CD4-positive, alpha-beta T cell treated with Interleukin-10 for 1 hour (primary cell): ENCODE results near the gene TBC1D16.

Experiments used
- DNase-seq: peaks from one replicate; pipeline ENCODE4 v3.0.0-alpha.2; 2020

TBC1D16 gene

DNA sequence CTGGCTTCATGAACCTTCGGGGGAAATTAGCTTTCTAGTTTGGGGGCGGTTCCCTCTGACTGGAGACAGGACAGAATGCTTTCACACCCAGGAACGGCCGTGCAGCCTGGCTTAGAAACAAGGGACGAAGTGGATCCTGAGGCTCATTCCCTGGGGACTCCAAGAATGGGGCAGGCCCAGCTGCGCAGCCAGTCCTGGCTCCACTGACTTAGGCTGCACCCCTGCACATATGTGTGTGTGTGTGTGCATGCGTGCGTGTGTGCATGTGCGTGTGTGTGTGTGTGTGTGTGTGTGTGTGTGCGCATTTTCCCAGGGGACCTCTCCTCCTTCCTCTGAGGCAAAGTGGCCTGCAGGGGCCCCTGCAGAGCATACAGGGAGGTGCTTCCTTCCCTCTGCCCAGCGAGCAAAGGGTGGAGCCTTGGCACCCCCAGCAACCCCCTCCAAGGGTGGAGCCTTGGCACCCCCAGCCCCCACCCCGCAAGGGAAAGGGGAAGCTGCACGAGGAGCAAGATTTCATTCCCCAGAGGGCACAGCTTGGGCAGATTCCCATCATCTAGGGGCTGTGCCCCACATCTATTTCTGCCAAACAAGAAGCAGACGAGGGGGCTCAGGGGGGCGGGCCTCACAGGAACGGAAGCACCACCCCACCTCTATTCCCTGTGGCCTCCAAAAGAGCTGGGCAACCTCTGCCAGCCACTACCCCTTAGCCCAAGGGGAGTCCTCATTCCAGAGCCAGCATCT is 98.9 kb downstream of the TBC1D16 start:
- DNase-seq: no peak

DNA sequence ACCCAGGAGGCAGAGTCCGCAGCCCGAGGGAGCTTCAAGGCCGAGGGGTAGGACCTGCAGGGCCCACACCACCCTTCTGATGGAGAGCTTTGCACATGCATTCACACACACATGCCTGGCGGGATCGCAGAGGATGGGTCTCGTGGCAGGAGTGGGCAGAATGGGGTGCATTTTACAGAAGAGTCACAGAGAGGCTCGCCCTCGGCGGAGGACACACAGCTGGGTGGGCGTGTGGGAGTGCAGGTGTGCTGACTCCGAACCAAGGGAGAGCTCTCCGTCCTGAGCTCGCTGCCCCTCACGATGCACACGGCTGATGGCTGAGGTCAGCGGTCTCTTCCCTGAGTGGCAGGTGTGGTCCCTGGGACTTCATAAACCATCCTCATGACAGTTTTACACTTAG is 99.6 kb downstream of the TBC1D16 start:
- no peak for DNase-seq

DNA sequence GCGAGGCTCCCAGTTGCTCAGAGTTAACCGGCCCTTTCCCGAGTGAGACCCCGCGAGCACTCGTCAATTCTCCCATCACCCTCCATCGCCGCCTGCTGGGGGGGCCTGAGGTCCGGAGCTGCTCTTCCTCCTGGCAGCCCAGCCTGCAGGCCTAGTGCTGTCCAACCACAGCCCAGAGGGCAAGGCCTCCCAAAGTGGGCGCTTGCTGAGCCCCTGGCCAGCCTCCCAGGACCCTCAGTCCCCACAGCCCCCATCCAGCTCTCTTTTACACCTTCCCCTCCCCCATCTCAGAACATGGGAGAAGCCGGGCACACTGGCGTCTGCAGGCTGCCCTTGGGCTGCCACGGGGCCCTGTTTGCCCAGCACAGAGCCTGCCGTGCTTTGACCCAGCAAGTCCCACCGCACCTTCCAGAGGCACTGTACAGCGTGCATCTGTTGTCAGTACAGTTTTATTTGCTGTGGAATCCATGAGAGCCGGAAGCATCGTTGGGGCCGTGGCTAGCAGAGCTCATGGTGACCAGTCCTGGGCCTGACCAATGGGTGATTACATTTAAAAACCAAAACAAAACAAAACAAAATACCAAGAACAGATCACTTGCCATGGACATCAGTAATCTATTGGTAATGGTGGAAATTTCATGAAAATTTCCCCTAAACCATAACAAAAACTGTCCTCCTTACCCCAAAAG is 100.3 kb downstream of the TBC1D16 start:
- no peak for DNase-seq

DNA sequence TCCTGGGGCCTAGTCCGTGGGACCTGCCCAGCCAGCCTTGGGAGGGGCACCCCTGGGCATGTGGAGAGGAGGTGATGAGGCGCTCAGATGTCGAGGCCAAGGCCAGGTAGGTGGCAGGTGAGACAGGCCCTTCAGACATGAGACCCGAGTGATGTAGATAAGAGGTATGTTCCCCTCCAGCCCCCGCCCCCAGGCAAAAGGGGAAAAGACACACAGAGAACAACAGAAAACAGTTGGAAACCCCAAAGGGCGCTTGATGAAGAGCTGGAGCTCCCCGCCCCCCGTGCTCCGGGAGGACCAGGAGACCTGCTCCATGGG is 101.1 kb downstream of the TBC1D16 start:
- DNase-seq: no peak

DNA sequence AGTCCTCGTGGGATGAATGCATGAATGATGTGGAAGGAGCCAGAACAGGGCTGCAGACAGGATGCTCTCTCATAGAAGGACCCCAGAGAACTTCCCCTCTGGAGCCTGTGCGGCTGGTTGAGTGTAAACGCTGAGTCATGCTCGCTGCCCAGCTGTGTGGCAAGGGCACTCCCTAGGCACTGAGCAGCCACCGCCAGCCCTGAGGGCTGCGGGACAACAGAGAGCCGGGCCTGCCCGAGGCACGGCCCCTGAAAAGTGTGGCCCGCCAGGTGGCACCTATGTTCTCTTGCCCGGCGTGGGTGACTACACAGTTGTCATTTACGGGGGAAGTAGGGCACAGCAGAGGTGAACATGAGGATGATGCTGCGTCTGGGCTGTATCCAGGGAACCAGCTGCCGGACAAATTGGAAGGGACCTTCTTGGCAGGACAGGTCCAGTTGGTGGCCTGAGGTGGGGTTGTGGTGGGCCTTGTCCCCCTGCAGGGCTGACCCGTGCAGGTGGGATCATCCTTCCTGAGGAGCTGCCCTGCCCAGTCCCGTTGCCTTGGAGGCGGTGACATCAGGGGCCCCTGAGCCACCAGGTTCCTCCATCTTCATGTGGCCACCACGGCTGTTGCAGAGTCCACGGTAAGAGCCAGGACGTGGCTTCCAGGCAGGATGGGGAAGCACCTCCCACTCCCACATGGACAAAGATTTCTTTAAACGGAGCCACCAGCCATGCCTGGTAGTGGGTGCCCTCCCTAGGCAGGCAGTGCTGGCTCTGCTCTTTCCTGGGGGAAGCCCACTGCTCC is 101.6 kb downstream of the TBC1D16 start:
- DNase-seq: no peak

DNA sequence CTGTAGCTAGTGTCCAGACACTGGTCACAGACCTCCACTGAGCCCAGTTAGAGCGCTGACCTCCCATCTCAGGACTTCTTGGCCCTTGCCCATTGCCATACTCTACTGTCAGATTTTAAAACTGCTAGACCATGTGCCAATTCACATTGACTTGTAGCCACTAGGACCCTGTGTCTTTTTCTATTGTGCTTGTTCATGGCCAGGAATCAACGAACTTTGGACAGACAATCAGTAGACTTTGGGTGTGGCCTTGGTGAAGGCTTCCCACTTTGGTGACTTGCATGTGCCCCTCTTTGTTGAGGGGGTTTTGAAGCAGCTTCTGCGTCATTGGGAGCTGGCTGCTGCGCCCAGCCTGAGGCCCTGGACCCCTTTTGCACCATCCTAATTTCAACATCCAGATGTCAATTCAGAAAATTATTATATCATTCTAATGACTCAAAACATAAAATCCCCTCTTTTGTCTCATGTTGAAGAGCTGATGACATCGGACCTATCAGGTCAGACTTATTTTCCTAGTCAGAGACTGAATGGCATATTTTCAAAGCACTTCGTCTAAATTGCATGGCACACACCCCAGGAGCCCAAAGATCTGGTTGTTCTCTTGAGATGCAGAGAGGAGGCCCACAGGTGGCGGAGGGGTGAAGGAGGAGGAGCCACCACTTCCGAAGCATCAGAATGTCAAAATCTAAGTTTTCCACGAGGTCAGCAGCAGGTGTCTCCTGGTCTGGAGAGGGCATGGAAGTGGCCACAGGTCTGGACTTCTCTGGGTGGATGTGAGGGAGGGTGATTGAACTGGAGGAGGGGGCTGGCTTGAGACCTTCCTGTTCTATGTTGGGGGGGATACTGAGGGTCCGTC is 103.0 kb downstream of the TBC1D16 start:
- no peak for DNase-seq

DNA sequence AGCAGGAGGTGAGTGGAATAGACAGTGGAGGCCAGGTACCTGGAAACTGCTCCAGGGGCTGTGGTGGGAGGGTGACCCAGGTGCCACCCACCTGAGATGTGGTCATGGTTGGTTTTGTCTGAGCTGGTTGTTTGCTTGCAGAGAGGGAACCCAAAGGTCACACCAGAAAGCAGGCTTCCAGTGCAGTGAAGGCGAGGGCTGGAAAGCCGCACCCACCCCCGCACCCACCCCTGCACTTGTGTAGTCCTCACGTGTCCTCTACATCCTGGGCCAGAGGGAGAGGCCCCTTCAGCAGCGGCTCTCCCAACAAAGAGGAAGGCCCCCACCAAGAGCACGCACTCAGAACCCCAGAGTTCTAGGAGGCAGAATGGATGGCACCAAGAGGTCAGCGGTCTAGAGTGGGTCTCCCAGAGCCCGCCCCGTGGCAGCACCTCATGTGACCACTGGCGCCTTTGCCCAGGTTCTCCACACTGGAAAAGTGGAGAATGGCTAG is 103.8 kb downstream of the TBC1D16 start:
- DNase-seq: no peak

DNA sequence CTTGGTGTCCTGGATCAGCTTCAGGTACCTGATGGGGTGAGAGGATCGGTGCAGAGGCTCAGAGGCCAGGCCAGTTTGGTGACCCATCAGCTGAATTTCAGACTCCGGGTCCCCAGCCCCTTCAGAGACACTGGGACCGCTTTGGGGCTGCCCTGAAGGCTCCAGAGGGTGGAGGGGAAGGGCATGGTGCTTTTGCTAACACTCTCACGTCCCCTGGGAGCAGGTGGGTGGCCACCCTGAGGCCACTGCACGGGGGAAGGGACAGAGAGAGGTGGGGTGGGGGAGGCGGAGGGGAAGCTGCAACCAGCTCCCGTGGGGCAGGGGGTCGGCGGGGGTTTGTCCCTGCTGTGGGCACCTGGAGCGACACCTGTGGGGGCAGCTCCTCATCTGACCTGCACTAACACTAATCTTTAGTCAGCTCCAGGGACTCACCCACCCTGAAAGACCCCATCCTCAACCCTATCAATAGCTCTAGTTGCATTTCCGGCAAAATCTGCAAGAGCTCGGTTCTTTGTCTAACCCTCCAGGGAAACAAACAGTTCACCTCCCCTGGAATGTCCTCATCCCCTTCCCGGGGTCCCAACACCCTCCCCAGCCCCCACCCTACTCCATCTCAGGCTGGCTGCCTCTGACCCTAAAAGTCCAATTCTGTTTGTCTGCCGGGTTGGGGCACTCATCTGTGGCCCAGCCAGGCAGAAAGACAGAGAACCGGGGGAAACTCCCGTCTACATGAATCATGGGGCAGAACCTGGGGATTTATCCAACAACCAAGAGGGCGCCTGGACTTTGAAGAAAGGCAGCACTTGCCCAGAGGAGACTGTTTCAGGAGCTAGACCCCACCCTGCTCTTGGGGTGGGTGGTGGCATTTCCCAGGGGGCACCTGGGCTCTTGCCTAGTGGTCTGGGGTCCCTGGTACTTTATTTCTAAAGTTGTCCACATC is 104.5 kb downstream of the TBC1D16 start:
- no peak for DNase-seq

DNA sequence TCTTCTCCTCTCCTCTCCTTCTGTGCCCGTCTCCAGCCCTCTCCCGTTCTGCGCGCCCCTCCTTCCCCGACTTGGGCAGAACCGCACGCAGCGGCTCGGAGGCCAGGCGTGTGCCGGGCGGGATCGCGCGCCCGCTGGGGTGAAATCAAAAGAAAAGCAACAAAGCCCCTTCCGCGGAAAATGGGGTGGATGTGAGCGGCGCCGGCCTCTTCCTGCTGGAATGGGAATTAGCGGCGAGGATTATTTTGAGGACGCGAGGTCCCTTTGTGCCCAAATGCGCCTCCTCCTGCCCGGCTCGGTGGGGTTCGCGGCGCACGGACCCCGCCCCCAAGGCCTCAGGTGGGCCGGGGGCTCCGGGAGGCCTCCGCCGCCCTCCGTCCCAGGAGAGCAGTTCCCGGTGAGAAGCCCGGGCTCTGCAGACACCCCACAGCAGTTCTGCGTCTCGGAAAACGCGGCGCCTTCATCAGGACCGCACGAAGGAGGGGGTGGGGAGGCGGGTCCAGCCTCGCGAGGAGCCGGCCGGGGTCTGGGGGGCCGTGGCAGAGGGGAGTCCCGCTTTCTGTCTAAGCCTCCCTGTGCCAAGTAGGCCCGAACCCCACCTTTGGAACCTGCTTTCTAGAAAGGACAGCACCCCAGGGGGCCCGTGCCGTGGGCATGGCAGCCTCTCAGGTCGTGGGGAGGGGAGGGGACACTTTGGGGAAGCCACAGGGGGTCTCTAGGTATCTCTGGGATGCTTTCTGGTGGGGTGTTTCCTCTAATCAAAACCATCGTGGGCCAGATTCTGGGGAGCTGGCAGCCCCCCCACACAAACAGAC is 105.4 kb downstream of the TBC1D16 start:
- DNase-seq: no peak

DNA sequence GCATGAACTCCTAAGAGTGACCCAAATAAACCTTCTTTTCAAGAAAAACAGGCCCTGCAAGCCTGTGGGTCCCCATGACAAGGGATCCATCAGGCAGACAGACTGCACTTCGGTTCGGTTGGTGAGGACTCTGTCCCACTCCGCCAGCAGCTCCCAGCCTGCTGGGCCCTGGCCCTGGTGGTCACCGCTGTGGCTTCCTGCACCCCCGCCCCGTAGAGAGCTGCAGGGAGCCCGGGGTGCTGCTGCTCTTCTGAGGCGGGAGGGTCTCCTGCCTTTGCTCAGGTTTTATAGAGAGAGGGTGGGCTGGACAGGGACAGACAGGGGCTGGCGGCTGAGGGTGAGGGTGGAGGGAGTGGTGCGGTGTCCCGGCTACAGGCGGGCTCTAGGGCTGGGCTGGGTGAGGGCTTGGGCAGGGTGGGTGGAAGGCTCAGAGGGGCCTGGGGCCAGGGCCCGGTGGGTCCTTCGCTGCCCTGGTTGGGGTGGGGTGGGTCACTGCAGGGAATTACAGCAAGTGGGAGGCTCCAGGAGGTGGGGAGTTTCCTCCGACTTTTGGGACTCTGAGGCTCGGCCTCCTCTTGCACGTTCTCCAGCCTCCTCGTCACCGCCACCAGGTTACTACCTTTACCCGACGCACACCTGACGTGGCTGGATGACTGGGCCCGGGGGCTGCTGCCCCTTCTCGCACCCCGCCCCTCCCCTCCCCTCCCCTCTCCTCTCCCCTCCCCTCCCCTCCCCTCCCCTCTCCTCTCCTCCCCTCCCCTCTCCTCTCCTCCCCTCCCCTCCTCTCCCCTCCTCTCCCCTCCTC is 106.2 kb downstream of the TBC1D16 start:
- no peak for DNase-seq

DNA sequence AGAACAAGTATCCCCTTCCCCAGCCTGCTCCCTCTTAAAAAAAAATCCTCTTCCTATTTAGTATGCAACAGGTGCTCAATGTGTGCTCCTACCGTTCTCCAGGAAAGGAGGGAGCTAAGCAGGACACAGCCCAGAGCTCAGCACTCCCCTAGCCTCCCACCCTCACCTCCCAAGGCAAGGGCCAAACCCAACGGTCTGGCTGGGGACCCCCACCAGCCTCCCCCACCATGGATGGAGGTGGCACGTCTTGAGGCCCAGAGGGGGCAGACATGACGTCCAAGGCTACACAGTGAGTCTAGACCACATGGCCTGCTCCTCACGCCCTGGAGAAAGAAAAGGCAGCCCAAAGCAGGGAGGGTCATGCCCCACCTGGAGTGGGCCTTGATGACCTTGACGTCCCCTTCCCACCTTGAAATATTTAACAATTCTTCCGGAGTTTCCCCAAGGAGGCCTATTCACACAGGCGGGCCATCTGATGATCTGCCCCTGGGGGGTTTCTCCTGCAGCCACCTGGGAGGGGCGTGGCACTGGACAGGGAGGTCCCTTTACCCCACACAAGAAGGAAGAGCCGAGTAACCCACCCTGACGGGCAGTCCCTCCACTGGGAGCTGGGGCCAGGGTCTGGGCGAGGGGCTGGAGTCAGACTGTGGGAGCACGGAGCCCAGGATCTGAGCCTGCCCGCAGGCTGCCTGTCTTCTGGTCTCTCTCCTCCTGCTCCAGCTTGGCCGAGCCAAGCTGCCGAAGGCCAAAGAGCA is 107.0 kb downstream of the TBC1D16 start:
- no peak for DNase-seq

DNA sequence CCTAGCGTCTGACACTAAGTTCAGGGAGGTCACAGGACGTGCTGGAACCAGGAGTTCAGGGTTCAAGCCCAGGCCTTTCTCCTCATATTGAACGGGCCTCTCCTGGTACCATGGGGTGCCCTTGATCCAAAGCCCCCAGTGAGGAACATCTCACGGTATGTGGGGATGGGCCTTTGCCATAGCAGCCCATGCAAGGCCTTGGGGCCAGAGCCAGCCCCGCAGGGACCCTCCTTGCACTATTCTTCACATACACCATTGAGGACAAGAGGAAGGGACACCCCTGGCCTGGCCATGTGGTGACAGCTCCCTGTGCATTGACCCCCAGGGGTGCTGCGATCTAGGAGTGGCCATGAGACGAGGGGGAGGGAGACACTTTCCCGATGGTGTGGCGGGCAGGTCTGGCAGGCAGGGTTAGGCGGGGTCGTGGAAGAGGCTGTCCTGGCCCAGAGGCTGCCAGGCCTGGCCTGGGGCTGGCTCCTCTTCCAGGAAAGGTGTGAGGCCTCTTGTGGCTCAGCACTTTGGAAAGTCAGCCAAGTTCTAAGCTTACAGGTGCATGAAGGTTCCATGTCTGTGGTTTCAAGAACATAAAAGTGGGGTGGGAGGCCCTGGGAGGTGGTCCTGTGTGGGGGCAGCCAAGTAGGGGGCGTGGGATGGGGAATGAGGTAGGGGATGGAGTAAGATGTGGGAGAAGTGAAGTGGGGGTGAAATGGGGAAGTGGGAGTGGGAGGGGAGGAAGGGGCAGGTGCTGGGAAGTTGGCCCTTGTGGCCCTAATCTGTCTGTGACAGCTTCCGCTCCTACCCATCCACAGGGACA is 107.8 kb downstream of the TBC1D16 start:
- no peak for DNase-seq

DNA sequence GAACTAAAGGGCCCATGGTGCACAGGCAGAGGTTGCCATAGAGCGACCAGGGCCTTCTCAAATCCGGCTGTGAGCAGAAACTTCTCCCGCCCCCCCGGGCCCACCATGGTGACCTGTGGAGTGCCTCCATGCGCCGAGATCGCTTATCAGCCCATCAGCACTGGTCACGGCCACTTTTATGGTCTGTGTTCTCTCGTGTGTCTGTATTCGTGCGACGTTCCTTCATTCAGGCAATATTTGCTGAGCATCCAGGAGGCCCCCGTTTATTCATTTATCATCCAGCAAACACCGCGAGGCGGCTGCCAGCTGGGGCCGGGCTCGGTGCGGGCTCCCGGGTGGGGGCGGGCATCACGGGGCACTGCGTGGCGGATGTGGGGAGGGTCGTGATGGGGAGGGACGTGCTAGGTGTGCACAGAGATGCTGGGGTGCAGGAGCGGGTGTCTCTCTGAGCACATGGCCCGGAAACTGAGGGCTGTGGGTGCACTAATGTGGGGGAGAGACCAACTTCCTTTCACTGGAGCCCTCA is 108.5 kb downstream of the TBC1D16 start:
- DNase-seq: no peak

DNA sequence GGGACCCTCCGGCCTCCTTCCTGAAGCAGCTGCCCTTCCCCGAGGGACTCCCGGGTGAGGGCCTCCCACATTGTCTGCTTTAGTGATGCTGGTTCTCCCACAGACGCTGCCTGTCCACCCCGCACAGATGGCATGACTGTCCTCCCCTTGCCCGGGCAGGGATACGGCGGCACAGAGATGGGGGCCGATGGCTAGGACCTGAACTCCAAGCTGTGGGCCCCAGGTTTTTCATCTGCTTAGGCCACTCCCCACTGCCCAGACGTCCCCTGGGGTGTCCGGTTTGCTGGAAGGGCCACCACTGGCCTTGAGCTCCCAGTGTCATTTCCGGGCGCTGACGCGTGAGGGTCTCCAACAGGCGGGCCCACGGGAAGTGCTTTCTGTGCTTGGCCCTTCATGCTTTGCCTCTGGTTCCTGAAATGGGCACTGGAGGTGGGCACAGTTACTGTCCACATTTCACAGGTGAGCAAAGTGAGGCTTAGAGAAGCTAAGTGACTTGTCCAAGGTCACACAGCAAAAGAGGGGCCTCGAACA is 109.0 kb downstream of the TBC1D16 start:
- DNase-seq: no peak

DNA sequence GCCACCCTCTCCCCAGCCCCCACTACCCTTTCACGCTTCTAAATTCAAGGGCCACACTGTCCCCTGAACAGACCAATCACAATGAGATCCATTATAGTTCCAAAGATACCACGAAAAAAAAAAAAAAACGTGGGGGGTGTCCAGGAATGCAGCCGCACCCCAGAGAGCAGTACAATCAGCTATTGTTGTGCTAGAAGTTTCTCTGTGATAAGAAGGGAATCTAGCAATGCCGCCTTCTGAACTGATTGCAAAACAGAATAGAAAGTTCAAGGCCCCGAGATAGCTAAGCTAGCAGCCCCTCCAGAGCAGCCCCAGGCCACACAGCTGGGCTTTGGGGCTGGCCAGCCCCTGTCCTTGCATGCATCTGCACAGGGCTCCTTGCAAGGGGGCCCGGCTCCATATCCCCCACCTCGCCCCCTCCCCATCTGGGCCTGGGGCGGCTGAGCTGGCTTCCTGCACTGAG is 109.5 kb downstream of the TBC1D16 start:
- no peak for DNase-seq

DNA sequence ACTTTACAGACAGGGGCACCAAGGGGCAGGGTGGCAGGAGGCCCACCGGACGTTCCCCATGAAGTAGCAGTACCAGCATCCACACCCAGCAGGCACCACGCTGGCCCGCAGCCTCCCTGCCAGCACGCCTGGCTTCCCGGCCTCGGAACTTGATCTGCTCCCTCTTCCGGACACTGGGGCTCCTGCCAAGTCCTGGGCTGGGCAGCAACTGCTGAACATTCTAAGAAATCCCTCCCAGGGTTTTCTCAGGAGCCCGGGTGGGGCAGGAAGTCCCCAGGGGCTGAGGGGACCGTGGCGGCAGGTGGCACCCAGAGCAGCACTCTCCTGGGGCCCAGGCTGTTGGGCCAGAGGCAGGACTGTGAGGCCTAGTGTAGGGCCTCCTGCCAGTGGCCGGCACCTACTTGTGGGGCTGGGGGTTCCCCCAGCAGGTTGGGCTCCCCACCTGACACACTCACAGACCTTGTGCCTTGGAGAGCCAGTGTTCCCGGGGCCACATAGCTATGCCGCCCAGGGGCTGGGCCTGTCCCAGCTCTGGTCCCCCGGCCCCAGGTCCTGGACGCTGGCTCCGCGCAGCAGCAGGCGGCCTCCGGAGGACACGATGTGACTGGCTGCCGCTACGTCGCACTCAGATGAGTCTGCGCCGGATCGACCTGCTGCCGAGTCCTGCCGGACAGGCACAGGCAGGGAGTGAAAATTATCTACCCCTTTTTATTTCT is 110.3 kb downstream of the TBC1D16 start:
- no peak for DNase-seq

DNA sequence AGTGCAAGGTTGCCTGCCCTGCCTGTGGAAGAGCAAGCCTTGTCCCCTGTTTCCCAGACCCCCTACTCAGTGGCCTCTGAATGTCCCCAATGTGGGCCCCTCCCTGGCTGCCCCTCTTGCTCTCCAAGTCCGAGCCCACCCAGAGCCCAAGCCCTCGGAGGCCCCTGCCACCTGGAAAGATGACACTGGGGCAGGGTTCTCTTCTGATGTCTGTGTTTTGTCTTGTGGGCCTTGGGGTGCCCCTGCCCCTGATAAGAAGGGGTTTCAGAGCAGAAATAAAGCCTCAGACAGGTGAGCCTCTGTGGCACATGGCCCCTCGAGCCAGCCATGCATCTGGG is 111.1 kb downstream of the TBC1D16 start:
- DNase-seq: no peak
